ENCODE measurements around the gene TBX1. TPM values are rescaled to one million over a fixed set of nuclear protein-coding genes. Genes with fewer than 3 reads are reported as not detected.

TBX1 gene
- total RNA-seq, 1 experiment from 2014 or later, result 12.8 TPM

GRCh38 chr22:19783586-19784383 is 23.2 kb downstream of the TBX1 start (continued):
- TF ChIP-seq HMGA2 (CRISPR knock-in tag; IDR thresholded peaks at IDR 0.05) (no peak), ZBTB21 (CRISPR knock-in tag; IDR thresholded peaks at IDR 0.05; ENCODE audit: borderline replicate concordance) (no peak)
- TF ChIP-seq, protein P1, sequence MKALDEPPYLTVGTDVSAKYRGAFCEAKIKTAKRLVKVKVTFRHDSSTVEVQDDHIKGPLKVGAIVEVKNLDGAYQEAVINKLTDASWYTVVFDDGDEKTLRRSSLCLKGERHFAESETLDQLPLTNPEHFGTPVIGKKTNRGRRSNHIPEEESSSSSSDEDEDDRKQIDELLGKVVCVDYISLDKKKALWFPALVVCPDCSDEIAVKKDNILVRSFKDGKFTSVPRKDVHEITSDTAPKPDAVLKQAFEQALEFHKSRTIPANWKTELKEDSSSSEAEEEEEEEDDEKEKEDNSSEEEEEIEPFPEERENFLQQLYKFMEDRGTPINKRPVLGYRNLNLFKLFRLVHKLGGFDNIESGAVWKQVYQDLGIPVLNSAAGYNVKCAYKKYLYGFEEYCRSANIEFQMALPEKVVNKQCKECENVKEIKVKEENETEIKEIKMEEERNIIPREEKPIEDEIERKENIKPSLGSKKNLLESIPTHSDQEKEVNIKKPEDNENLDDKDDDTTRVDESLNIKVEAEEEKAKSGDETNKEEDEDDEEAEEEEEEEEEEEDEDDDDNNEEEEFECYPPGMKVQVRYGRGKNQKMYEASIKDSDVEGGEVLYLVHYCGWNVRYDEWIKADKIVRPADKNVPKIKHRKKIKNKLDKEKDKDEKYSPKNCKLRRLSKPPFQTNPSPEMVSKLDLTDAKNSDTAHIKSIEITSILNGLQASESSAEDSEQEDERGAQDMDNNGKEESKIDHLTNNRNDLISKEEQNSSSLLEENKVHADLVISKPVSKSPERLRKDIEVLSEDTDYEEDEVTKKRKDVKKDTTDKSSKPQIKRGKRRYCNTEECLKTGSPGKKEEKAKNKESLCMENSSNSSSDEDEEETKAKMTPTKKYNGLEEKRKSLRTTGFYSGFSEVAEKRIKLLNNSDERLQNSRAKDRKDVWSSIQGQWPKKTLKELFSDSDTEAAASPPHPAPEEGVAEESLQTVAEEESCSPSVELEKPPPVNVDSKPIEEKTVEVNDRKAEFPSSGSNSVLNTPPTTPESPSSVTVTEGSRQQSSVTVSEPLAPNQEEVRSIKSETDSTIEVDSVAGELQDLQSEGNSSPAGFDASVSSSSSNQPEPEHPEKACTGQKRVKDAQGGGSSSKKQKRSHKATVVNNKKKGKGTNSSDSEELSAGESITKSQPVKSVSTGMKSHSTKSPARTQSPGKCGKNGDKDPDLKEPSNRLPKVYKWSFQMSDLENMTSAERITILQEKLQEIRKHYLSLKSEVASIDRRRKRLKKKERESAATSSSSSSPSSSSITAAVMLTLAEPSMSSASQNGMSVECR (CRISPR knock-in tag; IDR thresholded peaks at IDR 0.05; ENCODE audit: borderline replicate concordance), result no peak

DNA sequence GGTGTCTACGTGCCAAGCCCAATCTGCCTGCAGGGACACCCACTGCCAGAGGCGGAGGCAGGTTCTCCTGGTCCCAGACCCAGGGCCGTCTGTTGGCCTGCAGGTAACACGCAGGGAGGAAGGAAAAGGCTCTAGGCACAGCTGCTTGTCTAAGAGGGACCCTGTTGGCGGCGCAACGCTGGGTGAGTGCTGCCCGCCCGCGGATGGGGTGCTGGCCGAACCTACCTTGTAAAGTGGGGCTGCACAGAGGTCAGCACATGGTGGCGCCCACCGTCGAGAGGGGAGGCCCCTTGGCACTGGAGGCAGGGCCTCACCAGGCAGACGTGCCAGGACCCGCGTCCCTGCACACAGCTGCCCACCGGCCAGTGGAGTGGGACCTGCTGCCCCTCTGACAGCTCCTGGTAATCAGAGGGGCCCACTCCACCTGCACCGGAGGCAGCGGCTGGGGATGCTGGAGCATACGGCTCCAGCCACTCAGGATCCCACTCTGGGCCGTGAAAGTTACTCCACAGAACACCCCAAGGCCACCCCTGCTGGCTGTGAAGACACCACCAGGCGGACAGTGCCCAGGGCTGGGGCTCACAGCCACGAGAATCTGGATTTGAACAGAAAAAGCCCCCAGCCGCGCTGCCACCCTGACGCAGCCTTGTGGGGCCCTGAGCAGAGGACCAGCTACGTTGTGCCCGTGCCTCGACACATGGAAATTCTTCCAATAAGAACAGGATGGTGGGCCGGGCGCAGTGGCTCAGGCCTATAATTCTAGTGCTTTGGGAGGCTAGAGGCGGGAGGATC is 24.0 kb downstream of the TBX1 start:
- TF ChIP-seq, protein P2, sequence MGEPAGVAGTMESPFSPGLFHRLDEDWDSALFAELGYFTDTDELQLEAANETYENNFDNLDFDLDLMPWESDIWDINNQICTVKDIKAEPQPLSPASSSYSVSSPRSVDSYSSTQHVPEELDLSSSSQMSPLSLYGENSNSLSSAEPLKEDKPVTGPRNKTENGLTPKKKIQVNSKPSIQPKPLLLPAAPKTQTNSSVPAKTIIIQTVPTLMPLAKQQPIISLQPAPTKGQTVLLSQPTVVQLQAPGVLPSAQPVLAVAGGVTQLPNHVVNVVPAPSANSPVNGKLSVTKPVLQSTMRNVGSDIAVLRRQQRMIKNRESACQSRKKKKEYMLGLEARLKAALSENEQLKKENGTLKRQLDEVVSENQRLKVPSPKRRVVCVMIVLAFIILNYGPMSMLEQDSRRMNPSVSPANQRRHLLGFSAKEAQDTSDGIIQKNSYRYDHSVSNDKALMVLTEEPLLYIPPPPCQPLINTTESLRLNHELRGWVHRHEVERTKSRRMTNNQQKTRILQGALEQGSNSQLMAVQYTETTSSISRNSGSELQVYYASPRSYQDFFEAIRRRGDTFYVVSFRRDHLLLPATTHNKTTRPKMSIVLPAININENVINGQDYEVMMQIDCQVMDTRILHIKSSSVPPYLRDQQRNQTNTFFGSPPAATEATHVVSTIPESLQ (CRISPR knock-in tag; IDR thresholded peaks at IDR 0.05), result no peak
- TF ChIP-seq MYBL2 (CRISPR knock-in tag; IDR thresholded peaks at IDR 0.05), result no peak
- no peak for TF ChIP-seq ZSCAN18 (CRISPR knock-in tag; IDR thresholded peaks at IDR 0.05)
- DNase-seq (ENCODE audit: low spot score) (peak; percentile 35), ATAC-seq (peak; percentile 55)
- Mint-ChIP-seq H3K27me3 (ENCODE audit: low read depth) (0 out of 2 replicates have a peak, but pooled peaks cover 2% of the 10 kb centered on the region), H3K4me3 (no peak overlapping the region), H3K9me3 (no peaks in the 10 kb centered on the region), H3K36me3 (no peaks in the 10 kb centered on the region), H3K27ac (no peak overlapping the region), H3K4me1 (no peaks in the 10 kb centered on the region)
- ChIA-PET CTCF (interaction anchor here (1.0 to 2.6 kb wide), 4 partner anchors 16 to 126 kb away, joined by 3 to 13 read pairs (median 5); no protein-coding TSS in a partner anchor), POLR2A (interaction anchor here (0.5 kb wide), 1 partner anchor 1633 kb away, joined by 5 read pairs; no protein-coding TSS in a partner anchor)

GRCh38 chr22:19785461-19786263 is 25.1 kb downstream of the TBX1 start:
- DNase-seq (ENCODE audit: low spot score) (no peak), ATAC-seq (no peak)
- Mint-ChIP-seq H3K4me3 (no peak overlapping the region), H3K4me1 (no peaks in the 10 kb centered on the region), H3K27ac (no peak overlapping the region), H3K9me3 (no peaks in the 10 kb centered on the region), H3K27me3 (ENCODE audit: low read depth) (0 out of 2 replicates have a peak, but pooled peaks cover 2% of the 10 kb centered on the region), H3K36me3 (no peaks in the 10 kb centered on the region)
- CTCF ChIA-PET, result interaction anchor here (1.0 to 2.6 kb wide), 3 partner anchors 15 to 124 kb away, joined by 3 to 13 read pairs (median 4); no protein-coding TSS in a partner anchor
- POLR2A ChIA-PET, result no interaction called here
- no peak for TF ChIP-seq CDX4 (CRISPR knock-in tag; IDR thresholded peaks at IDR 0.05; ENCODE audit: borderline replicate concordance)

Data from WTC11 (cell line).